Activated T-helper 2 cell treated with anti-CD3 and anti-CD28 coated beads, Interferon-gamma antibody, Interleukin-2, Interleukin-4, amounts not matched to agents 10 μg/mL and 5 μg/mL and 100 μg/mL, durations not matched to agents 14 hours and 24 hours and 36 hours (primary cell): ENCODE data around the gene LY6G6F. TPM values are rescaled to one million over a fixed set of nuclear protein-coding genes. Genes with fewer than 3 reads are reported as not detected.

Experiments
- DNase-seq: peaks from one replicate; pipeline ENCODE4 v3.0.0; 2021; ENCODE audit warnings: low spot score
- H3K27ac Mint-ChIP-seq: one replicate; pipeline ENCODE4 v1.8.0; 2021; ENCODE audit warnings: mixed read lengths
- H3K27me3 Mint-ChIP-seq: one replicate; pipeline ENCODE4 v1.8.0; 2021; ENCODE audit warnings: low read depth, mixed read lengths
- H3K36me3 Mint-ChIP-seq: one replicate; pipeline ENCODE4 v1.8.0; 2021; ENCODE audit warnings: low read depth, mixed read lengths
- H3K4me1 Mint-ChIP-seq: one replicate; pipeline ENCODE4 v1.8.0; 2021; ENCODE audit warnings: low read depth, mixed read lengths
- H3K4me3 Mint-ChIP-seq: one replicate; pipeline ENCODE4 v1.8.0; 2021; ENCODE audit warnings: low read depth, mild to moderate bottlenecking, moderate library complexity, mixed read lengths
- H3K9me3 Mint-ChIP-seq: one replicate; pipeline ENCODE4 v1.8.0; 2021; ENCODE audit warnings: mixed read lengths
- intact Hi-C: fragments of 100-400 bp; cut with micrococcal nuclease; formaldehyde crosslinking; loops from one replicate; pipeline ENCODE4 v1.15.1; 2023
- total RNA-seq: library from RNA; stranded (reverse); gene quantifications from 2 replicates; pipeline ENCODE4 v1.2.3, GENCODE V29; 2022

The LY6G6F gene
- total RNA-seq, 1 donor from 2014 or later, result not detected

DNA sequence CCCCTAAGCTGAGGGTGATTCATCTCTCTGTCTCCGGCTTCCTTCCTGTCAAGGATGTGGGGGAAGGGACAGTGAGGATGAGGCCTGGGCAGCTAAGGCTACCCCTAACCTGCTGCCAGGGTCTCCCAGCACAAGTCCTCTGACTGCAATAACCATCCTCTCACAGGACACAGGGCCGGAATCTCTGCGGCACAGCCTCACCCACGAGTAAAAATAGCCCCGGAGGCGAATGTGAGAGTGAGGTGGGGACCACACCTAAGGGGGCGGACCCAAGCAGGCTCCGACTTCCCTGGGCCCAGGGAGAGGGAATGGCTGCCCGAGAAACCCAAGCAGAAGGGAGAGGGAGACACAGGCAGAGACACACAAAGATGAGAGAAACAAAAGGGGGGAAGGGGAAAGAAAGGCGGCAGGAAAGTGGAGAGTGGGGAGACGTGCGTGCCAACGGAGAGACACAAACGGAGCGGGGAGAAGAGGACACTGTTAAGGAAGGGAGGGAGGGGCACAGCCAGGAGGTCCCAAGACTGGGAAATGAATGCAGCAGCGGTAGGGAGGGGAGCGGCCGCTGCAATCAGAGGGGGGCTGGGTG lies 28.2 kb downstream of the LY6G6F start:
- H3K4me3 Mint-ChIP-seq, result peak overlapping the region; percentile 93
- DNase-seq, result peak; percentile 60
- peak overlapping the region; percentile 91 for H3K27ac Mint-ChIP-seq
- H3K4me1 Mint-ChIP-seq, result peaks cover 56% of the 10 kb centered on the region
- H3K27me3 Mint-ChIP-seq, result no peaks in the 10 kb centered on the region
- peaks cover 63% of the 10 kb centered on the region for H3K36me3 Mint-ChIP-seq
- intact Hi-C loops, result loop anchor here (1.0 kb wide), 1 partner anchor 32 kb away; the partner anchor contains the start of gene ABHD16A
- H3K9me3 Mint-ChIP-seq, result no peaks in the 10 kb centered on the region

DNA sequence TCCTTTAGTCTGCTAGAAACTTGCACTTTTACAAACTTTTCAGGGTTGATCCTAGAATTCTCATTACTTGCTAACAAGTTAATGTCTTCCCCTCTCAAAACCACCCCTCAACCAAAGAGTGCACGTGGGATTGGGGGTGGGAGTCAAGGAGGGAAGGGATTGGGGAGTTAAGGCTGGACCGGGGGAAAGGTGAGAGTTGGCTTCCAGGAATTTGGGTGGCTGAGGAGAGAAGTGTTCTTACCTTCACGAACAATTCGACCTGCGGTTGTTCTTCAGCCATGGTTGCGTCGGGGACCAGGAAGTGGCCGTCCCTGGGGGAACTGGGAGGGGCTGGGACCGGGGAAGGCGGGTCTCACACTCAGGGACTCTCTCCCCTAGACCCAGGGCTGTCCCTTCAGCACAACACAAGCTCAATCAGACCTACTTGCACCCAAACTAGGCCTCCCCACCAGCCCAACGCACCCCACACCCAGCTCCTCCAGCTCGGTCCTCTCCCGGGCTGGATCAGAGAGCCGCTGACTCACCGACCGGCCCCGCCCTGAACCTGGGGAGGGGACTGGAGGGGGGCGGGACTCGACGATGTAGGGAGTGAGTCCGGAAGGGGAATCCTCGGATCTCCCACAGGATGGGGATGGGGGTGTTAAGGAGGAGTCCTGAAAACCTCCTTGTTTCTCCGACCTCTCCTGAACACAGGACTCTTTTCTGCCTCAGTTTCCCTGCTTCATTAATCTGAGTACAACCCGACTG lies 29.5 kb downstream of the LY6G6F start, which contains the start of gene CLIC1:
Gene CLIC1, minus strand, starts transcription at position 510 of the 747 bp plus-strand sequence. Its CDS starts 230 bp downstream, at position 280.
- Mint-ChIP-seq H3K36me3 (peaks cover 60% of the 10 kb centered on the region), H3K27me3 (no peaks in the 10 kb centered on the region), H3K4me1 (peaks cover 52% of the 10 kb centered on the region), H3K4me3 (peak within 1 kb of the TSS; percentile 93), H3K9me3 (no peaks in the 10 kb centered on the region), H3K27ac (peak within 1 kb of the TSS; percentile 91)
- DNase-seq, result peak; percentile 79
- intact Hi-C loops, result no loop called here

DNA sequence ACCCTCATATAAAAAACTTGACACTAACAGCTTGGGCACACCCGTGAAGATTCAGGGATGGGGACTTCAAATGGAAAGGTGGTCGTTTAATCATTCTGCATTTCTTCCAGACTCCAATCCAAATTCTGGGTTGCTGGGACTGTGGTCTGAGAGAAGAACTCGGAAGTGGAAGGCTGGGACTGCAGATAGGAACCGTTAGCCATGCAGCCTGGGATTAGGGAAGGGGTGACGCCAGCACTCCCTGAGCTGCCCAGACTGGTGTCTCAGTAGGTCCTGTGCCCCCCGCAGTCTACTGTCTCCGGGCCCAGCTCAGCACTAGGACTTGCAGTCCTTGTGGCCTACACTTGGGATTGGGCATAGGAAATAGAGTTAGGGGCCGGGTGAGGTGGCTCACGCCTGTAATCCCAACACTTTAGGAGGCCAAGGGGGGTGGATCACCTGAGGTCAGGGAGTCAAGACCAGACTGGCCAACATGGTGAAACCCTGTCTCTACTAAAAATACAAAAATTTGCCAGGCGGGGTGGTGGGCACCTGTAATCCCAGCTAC lies 30.2 kb downstream of the LY6G6F start:
- no peaks in the 10 kb centered on the region for H3K9me3 Mint-ChIP-seq
- DNase-seq, result no peak
- peaks cover 60% of the 10 kb centered on the region for H3K36me3 Mint-ChIP-seq
- peak overlapping the region; percentile 93 for H3K4me3 Mint-ChIP-seq
- peaks cover 55% of the 10 kb centered on the region for H3K4me1 Mint-ChIP-seq
- intact Hi-C loops, result loop anchor here (1.0 kb wide), 1 partner anchor 72 kb away; no protein-coding TSS in a partner anchor
- H3K27ac Mint-ChIP-seq, result peak overlapping the region; percentile 91
- H3K27me3 Mint-ChIP-seq, result no peaks in the 10 kb centered on the region

DNA sequence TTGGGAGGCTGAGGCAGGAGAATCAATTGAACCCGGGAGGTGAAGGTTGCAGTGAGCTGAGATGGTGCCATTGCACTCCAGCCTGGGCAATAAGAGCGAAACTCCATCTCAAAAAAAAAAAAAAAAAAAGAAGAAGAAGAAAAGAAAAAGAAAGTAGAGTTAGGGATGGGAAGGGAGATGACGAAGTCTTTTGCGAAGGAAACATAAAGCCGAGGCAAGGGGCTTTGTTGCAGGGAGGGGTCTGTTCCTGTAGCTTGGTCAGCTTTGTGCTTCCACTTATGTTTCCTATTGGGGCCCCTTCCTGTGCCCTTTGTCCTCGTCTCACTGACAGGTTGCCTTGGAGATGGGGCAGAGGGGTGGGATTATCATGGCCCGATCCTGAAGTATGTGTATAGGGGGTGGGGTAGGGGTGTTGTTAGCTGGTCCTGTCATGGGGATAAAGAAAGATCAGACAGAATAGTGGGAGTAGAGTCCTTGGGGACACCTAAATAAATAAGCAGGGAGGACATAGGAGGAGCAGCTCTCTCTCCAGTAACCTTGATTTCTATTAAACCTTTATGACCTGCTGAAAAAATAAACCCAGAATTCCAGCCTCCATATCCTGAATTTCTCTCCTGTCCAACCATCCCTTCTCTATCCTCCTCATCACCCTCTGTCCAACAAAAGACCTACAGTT lies 30.8 kb downstream of the LY6G6F start:
- Mint-ChIP-seq H3K27me3 (no peaks in the 10 kb centered on the region), H3K4me3 (peak overlapping the region; percentile 93), H3K9me3 (no peaks in the 10 kb centered on the region), H3K4me1 (peaks cover 56% of the 10 kb centered on the region), H3K27ac (peak overlapping the region; percentile 91), H3K36me3 (peaks cover 58% of the 10 kb centered on the region)
- DNase-seq, result peak; percentile 26
- intact Hi-C loops, result loop anchor here (1.0 kb wide), 1 partner anchor 72 kb away; no protein-coding TSS in a partner anchor

DNA sequence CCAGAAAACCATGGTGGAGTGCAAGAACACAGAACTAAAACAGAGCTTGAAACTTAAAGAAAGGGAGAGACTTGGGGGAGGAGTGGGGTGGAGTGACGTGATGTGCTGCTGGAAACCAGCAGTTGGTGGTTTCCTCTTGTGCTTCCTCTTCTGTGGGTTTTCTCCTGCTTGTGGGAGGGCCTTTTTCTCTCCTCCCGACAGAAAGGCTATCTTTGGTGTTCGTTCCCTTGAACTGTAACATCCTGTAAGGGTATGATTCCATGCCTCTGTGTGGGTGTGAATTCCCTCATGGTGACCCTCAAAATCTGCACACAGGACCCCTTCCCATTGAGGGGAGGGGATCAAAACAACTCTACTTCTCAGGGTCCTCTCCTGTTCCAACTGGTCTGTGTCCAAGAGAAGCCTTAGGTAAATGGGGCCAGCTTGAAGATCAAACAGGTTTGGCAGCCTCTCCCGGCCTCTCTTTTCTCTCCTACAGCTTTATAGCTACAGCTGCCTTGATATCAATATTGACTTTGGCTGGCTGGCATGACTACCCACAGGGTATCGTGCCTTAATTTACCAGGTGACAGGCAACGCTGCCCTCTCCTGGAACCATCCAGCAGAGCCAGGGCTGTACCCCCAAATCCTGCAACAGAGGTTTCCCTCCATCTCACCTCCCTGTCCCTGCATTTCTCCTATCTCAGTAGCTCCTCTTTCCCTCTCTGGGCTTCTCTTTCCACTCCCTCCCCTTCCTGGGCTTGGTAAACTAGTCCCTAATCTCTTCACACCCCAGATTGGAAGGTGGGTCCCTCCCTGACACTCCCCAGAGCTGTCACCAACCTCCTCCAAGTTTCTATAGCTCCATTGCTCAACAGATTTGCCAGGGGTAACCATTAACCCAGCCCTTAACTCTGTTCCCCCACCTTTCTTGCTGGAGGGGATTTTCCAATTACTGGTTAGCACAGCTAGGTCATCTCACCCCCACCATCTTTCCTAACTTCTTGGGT lies 31.6 kb downstream of the LY6G6F start:
- H3K9me3 Mint-ChIP-seq, result no peaks in the 10 kb centered on the region

DNA sequence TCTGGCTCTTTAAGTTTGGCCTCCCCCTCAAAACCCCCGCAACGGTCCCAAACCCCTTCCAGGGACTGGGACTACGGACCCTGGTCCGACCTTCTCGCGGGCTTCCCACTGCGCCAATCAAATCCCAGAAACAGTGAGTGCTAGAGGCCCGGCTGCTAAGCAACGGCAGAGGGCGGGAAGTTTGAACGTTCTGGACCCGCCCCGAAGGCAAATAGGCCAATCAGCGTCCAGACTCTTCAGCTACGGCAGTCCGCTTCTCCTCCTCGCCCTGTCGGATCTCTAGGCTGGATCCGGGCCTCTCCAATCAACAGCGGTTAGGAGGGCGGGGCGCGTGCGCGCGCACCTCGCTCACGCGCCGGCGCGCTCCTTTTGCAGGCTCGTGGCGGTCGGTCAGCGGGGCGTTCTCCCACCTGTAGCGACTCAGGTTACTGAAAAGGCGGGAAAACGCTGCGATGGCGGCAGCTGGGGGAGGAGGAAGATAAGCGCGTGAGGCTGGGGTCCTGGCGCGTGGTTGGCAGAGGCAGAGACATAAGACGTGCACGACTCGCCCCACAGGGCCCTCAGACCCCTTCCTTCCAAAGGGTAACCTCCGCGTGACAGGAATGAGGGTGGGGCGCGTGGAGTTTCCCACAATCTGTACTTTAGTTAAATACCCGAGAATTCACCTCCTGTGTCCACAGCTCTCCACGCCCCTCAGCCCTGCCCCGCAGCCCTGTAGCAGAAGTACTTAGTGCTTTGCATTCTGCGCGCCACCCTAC lies 33.2 kb downstream of the LY6G6F start, which contains the start of gene MSH5:
Gene MSH5, plus strand, starts transcription at position 367 of the 758 bp plus-strand sequence. CDS start 462 bp downstream, outside the sequence.
- DNase-seq, result peak; percentile 97
- peaks cover 46% of the 10 kb centered on the region for H3K36me3 Mint-ChIP-seq
- H3K4me3 Mint-ChIP-seq, result peak within 1 kb of the TSS; percentile 95
- H3K9me3 Mint-ChIP-seq, result no peaks in the 10 kb centered on the region
- intact Hi-C loops, result loop anchor here (1.0 to 2.0 kb wide), 5 partner anchors 37 to 193 kb away; partner anchors contain the start of genes LY6G5C, NFKBIL1, PRRC2A and VARS1
- H3K27ac Mint-ChIP-seq, result peak within 1 kb of the TSS; percentile 90
- H3K4me1 Mint-ChIP-seq, result peaks cover 49% of the 10 kb centered on the region
- H3K27me3 Mint-ChIP-seq, result no peaks in the 10 kb centered on the region

More for the DNA sequence above, 31.6 kb downstream of the LY6G6F start:
- H3K4me1 Mint-ChIP-seq, result peaks cover 58% of the 10 kb centered on the region
- peak; percentile 67 for DNase-seq
- no peaks in the 10 kb centered on the region for H3K27me3 Mint-ChIP-seq
- peak overlapping the region; percentile 91 for H3K27ac Mint-ChIP-seq
- H3K4me3 Mint-ChIP-seq, result peak overlapping the region; percentile 93
- H3K36me3 Mint-ChIP-seq, result peaks cover 58% of the 10 kb centered on the region
- intact Hi-C loops, result loop anchor here (1.0 to 2.0 kb wide), 8 partner anchors 8 to 117 kb away; partner anchors contain the start of genes LSM2, LY6G5C, PRRC2A and VARS1

DNA sequence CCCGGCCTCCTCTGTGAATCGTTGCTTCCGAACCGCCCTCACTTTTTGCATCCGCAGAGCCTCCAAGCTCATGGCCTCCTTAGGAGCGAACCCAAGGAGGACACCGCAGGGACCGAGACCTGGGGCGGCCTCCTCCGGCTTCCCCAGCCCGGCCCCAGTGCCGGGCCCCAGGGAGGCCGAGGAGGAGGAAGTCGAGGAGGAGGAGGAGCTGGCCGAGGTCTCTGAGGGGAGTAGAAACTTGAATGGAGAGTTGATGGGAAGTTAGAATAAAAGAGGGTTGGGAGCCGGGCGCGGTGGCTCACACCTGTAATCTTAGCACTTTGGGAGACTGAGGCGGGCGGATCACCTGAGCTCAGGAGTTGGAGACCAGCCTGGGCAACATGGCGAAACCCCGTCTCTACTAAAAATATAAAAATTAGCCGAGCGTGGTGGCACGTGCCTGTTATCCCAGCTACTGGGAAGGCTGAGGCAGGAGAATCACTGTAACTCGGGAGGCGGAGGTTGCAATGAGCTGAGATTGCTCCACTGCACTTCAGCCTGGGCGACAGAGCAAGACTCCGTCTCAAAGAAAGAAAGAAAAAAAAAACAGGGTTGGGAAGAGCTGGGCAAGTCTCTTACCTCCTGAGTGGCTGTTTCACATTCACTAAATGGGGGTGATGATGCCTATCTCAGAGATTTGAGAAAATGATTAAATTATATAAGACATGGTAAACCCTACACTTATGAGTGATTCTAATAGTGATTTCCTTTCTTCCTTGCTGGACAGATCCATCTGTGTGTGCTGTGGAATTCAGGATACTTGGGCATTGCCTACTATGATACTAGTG lies 33.9 kb downstream of the LY6G6F start:
- peaks cover 49% of the 10 kb centered on the region for H3K4me1 Mint-ChIP-seq
- H3K9me3 Mint-ChIP-seq, result no peaks in the 10 kb centered on the region
- intact Hi-C loops, result no loop called here
- peak overlapping the region; percentile 90 for H3K27ac Mint-ChIP-seq
- DNase-seq, result no peak
- no peaks in the 10 kb centered on the region for H3K27me3 Mint-ChIP-seq
- H3K36me3 Mint-ChIP-seq, result peaks cover 45% of the 10 kb centered on the region
- H3K4me3 Mint-ChIP-seq, result peak overlapping the region; percentile 95

DNA sequence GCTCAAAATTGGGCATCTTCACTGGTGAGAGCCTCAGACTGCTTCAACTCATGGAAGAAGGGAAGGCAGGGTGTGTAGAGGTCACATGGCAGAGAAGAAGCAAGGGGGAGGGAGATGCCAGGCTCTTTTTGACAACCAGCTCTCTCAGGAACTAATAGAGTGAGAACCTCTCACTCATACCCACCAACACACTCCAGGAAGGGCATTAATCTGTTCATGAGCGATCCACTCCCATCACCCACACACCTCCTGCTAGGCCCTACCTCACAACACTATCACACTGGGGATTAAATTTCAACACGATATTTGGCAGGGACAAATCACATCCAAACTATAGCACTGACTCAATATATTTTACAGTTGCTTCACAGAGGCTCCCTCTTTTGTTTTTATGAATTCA lies 35.1 kb downstream of the LY6G6F start:
- peaks cover 45% of the 10 kb centered on the region for H3K4me1 Mint-ChIP-seq
- H3K36me3 Mint-ChIP-seq, result peaks cover 38% of the 10 kb centered on the region
- no peak for DNase-seq
- intact Hi-C loops, result no loop called here
- no peak overlapping the region for H3K27ac Mint-ChIP-seq
- H3K9me3 Mint-ChIP-seq, result no peaks in the 10 kb centered on the region
- H3K27me3 Mint-ChIP-seq, result no peaks in the 10 kb centered on the region
- H3K4me3 Mint-ChIP-seq, result peak overlapping the region; percentile 65

DNA sequence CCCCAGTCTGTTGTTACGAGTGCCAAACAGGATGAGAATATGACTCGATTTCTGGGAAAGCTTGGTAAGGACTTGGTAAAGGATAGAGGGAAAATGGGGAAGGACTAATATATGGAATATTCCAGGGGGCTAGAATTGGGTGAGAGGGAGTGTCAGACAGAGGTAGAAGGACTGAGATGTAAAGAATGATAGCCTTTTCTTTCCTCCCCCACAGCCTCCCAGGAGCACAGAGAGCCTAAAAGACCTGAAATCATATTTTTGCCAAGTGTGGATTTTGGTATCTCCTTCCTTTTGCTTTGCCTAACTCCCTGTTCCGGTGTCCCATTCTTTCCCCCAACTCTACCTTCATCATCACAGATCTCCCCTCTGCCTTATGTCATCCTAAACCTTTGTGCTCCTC lies 36.2 kb downstream of the LY6G6F start:
- H3K36me3 Mint-ChIP-seq, result peaks cover 46% of the 10 kb centered on the region
- H3K9me3 Mint-ChIP-seq, result no peaks in the 10 kb centered on the region
- no peaks in the 10 kb centered on the region for H3K27me3 Mint-ChIP-seq
- no peak for DNase-seq
- H3K4me1 Mint-ChIP-seq, result peaks cover 36% of the 10 kb centered on the region
- H3K4me3 Mint-ChIP-seq, result no peak overlapping the region
- H3K27ac Mint-ChIP-seq, result peak overlapping the region; percentile 21
- intact Hi-C loops, result no loop called here

DNA sequence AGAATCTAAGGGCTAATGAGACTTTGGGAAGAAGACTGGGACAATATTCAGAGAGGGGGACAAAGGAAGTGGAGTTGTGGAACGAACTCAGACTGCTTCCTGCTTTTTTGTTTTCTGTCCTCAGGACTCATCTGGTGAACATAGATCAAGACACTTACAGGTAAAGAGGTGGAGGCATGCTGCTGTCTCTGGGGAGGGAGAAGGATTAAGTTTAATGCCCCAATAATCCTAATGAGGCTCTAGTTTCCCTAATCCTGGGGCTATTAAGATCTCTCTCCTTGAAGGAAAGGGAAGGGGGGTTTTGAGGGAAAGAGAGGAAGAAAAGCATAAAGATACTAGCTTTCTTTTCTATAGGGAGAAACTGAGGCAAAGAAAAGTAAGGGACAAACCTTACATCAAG lies 37.8 kb downstream of the LY6G6F start:
- no peak overlapping the region for H3K27ac Mint-ChIP-seq
- H3K4me3 Mint-ChIP-seq, result no peak overlapping the region
- H3K4me1 Mint-ChIP-seq, result peaks cover 22% of the 10 kb centered on the region
- intact Hi-C loops, result no loop called here
- peaks cover 53% of the 10 kb centered on the region for H3K36me3 Mint-ChIP-seq
- H3K27me3 Mint-ChIP-seq, result no peaks in the 10 kb centered on the region
- no peaks in the 10 kb centered on the region for H3K9me3 Mint-ChIP-seq
- no peak for DNase-seq
